ENCODE results near the gene SMARCB1.

SMARCB1 gene

DNA sequence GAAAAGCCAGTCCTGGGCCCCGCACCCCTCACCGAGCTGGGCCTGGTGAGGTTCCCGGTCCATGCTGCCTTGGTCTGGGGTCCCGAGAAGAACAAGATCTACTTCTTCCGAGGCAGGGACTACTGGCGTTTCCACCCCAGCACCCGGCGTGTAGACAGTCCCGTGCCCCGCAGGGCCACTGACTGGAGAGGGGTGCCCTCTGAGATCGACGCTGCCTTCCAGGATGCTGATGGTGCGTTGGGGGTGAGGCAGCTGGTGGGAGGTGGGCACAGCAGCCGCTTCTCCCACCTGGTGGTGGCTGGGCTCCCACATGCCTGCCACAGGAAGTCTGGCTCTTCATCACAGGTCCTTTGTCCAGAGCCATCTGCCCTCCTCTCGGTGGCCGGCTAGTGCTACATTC lies 4.5 kb upstream of the SMARCB1 start:
- no peak for DNase-seq (ENCODE audit: low spot score)
- TF ChIP-seq, protein P1, sequence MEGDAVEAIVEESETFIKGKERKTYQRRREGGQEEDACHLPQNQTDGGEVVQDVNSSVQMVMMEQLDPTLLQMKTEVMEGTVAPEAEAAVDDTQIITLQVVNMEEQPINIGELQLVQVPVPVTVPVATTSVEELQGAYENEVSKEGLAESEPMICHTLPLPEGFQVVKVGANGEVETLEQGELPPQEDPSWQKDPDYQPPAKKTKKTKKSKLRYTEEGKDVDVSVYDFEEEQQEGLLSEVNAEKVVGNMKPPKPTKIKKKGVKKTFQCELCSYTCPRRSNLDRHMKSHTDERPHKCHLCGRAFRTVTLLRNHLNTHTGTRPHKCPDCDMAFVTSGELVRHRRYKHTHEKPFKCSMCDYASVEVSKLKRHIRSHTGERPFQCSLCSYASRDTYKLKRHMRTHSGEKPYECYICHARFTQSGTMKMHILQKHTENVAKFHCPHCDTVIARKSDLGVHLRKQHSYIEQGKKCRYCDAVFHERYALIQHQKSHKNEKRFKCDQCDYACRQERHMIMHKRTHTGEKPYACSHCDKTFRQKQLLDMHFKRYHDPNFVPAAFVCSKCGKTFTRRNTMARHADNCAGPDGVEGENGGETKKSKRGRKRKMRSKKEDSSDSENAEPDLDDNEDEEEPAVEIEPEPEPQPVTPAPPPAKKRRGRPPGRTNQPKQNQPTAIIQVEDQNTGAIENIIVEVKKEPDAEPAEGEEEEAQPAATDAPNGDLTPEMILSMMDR (IDR thresholded peaks at IDR 0.05; ENCODE audit: extremely low read depth, missing control alignments) = no peak

DNA sequence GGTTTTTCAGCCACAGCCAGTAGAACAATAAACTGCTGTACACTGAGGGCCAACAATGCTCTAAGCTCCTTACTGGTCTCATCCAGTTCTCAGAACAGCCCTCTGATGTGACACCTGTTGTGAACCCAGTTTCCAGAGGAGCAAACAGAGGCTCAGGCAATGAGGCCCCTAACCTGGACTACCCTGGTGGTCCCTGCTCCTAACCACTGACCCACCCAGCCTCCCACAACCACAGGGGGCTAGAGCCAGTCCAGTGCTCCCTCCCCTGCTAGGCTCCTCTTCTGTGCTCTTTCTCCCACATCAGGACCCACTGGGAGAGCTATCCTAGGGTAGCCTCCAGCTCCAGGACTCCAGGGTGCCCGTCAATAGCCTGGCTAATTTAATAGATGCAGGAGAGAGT lies 4.1 kb upstream of the SMARCB1 start:
- TF ChIP-seq, protein P1 (IDR thresholded peaks at IDR 0.05; ENCODE audit: extremely low read depth, missing control alignments) = no peak
- no peak for DNase-seq (ENCODE audit: low spot score)

DNA sequence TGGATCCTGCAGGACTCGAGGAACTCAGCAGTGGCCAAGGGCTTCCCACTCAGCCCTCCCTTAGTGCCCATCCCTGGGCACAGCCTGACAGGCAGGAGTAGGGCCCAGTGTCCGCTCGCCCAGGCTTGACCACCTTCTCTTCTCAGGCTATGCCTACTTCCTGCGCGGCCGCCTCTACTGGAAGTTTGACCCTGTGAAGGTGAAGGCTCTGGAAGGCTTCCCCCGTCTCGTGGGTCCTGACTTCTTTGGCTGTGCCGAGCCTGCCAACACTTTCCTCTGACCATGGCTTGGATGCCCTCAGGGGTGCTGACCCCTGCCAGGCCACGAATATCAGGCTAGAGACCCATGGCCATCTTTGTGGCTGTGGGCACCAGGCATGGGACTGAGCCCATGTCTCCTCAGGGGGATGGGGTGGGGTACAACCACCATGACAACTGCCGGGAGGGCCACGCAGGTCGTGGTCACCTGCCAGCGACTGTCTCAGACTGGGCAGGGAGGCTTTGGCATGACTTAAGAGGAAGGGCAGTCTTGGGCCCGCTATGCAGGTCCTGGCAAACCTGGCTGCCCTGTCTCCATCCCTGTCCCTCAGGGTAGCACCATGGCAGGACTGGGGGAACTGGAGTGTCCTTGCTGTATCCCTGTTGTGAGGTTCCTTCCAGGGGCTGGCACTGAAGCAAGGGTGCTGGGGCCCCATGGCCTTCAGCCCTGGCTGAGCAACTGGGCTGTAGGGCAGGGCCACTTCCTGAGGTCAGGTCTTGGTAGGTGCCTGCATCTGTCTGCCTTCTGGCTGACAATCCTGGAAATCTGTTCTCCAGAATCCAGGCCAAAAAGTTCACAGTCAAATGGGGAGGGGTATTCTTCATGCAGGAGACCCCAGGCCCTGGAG lies 3.3 kb upstream of the SMARCB1 start:
- no peak for DNase-seq (ENCODE audit: low spot score)
- TF ChIP-seq, protein P1 (IDR thresholded peaks at IDR 0.05; ENCODE audit: extremely low read depth, missing control alignments) = no peak

DNA sequence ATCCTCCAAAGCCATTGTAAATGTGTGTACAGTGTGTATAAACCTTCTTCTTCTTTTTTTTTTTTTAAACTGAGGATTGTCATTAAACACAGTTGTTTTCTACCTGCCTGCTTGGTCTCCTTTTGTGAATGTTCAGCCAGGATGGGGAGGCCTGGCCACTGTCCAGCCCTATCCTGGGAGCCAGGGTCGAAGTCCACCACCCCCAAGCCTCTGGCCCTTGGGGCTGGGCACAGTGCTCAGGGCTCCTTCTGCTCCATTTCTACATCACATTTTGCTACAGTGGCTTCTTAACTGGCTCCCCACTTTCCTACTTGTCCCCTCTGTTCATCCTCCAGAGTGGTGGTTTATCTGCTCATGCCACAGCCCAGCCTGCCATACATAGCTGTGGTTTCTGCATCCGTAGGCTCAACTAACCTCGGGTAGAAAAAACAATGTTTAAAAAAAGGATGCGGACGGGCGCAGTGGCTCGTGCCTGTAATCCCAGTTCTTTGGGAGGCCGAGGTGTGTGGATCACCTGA lies 2.5 kb upstream of the SMARCB1 start:
- no peak for DNase-seq (ENCODE audit: low spot score)
- TF ChIP-seq, protein P1 (IDR thresholded peaks at IDR 0.05; ENCODE audit: extremely low read depth, missing control alignments) = no peak

DNA sequence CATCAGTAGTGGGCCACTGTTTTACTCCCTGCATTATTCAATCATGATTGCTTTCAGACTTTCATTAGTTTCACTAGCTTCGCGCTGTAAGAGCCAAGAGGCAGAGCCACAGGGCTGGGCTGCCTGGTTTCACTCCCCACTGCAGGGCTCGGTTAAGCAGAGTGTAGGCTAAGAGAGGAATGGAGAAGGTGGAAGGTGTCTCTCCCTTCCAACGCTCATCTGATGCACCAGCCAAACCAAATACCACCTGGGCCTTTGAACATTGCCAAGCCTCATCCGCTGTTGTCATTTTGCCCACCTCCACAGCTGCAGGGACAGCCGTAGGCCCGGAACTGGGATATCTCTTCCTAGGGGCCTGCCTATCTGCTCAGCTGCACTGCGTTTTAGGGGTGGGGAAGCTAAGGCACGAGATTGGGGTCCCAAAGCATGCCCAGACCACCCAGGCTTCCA lies 480 bp upstream of the SMARCB1 start:
- no peak for DNase-seq (ENCODE audit: low spot score)
- TF ChIP-seq, protein P1 (IDR thresholded peaks at IDR 0.05; ENCODE audit: extremely low read depth, missing control alignments) = no peak

DNA sequence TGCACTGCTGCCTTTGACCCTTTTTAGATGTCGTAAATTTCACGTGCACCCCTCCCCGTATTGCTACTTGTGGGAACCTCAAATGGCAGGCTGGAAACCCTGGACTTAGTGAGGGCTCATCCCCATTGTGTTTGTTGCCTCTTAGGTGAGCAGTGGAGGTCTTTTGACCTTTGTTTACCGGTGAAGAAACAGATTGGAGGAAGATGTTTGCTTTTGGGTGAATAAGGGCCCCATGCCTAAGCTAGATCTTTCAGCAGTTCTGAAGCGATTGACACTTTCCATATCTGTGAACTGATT lies 782 bp downstream of the SMARCB1 start:
- DNase-seq (ENCODE audit: low spot score) = no peak
- TF ChIP-seq, protein P1 (IDR thresholded peaks at IDR 0.05; ENCODE audit: extremely low read depth, missing control alignments) = no peak

DNA sequence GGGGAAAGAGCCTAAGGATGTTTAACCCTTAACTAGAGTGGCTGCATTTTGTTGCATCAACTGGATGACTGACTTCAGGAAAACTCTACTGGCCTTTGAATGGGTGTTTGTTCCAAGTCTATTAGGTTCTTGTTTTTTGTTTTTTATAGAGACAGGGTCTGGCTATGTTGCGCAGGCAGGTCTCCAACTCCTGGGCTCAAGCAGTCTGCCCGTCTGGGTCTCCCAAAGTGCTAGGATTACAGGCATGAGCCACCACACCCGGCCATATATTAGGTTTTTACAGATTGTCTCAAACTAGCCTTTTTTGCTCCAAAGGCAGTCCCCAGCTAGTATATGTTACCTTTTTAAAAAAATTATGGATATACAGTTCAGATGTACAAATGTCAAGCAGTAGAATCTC lies 1.1 kb downstream of the SMARCB1 start:
- DNase-seq (ENCODE audit: low spot score) = no peak
- TF ChIP-seq, protein P1 (IDR thresholded peaks at IDR 0.05; ENCODE audit: extremely low read depth, missing control alignments) = no peak

Measured in GM20000 (cell line).